22Rv1 (cell line): ENCODE data around the gene TNS1.

ENCODE experiments used
- ZFX ChIP-seq: fragments of 450-650 bp; IDR thresholded peaks from 2 replicates; pipeline ENCODE4 v1.6.1; 2017; ENCODE audit warnings: antibody characterized with exemption, borderline replicate concordance
- TF ChIP-seq, protein P1 (sequence below): fragments of 450-650 bp; IDR thresholded peaks from 2 replicates; pipeline ENCODE4 v1.5.1; 2017; ENCODE audit warnings: mild to moderate bottlenecking

GRCh38 chr2:218043701-218044109 is 40.9 kb upstream of the TNS1 start:
- TF ChIP-seq, protein P1, sequence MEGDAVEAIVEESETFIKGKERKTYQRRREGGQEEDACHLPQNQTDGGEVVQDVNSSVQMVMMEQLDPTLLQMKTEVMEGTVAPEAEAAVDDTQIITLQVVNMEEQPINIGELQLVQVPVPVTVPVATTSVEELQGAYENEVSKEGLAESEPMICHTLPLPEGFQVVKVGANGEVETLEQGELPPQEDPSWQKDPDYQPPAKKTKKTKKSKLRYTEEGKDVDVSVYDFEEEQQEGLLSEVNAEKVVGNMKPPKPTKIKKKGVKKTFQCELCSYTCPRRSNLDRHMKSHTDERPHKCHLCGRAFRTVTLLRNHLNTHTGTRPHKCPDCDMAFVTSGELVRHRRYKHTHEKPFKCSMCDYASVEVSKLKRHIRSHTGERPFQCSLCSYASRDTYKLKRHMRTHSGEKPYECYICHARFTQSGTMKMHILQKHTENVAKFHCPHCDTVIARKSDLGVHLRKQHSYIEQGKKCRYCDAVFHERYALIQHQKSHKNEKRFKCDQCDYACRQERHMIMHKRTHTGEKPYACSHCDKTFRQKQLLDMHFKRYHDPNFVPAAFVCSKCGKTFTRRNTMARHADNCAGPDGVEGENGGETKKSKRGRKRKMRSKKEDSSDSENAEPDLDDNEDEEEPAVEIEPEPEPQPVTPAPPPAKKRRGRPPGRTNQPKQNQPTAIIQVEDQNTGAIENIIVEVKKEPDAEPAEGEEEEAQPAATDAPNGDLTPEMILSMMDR: no peak
- TF ChIP-seq ZFX: no peak
